Measurements from ENCODE around the gene PFKL.
"Not testable (repeated sequence)": the region's sequence is repeated elsewhere in the genome, so short reads cannot be mapped to it uniquely, and the experiment has no call there.

PFKL gene

DNA sequence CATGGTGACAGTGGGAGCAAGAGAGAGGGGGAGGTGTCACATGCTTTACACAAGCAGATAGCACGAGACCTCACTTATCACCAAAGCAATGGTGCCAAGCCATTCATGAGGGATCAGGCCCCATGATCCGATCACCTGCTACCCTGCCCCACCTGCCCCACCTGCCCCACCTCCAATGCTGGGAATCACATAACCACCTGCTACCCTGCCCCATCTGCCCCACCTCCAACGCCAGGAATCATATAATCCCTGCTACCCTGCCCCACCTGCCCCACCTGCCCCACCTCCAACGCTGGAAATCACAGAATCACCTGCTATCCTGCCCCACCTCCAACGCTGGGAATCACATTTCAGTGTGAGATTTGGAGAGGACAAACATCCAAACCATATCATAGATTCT, 24.8 kb upstream of the PFKL start:
- CTCF ChIA-PET = no interaction called here
- no peak overlapping the region for H3K27ac ChIP-seq
- POLR2A ChIA-PET (ENCODE audit: low non-redundant PET) = no interaction called here
- TF ChIP-seq, protein P1, sequence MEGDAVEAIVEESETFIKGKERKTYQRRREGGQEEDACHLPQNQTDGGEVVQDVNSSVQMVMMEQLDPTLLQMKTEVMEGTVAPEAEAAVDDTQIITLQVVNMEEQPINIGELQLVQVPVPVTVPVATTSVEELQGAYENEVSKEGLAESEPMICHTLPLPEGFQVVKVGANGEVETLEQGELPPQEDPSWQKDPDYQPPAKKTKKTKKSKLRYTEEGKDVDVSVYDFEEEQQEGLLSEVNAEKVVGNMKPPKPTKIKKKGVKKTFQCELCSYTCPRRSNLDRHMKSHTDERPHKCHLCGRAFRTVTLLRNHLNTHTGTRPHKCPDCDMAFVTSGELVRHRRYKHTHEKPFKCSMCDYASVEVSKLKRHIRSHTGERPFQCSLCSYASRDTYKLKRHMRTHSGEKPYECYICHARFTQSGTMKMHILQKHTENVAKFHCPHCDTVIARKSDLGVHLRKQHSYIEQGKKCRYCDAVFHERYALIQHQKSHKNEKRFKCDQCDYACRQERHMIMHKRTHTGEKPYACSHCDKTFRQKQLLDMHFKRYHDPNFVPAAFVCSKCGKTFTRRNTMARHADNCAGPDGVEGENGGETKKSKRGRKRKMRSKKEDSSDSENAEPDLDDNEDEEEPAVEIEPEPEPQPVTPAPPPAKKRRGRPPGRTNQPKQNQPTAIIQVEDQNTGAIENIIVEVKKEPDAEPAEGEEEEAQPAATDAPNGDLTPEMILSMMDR (conservative IDR thresholded peaks at IDR 0.05; ENCODE audit: low read depth) = no peak
- no peak for DNase-seq (ENCODE audit: low spot score)

- POLR2A ChIA-PET (ENCODE audit: low non-redundant PET) = no interaction called here
- no peak overlapping the region for H3K27ac ChIP-seq
- TF ChIP-seq, protein P1 (conservative IDR thresholded peaks at IDR 0.05; ENCODE audit: low read depth) = no peak
- DNase-seq (ENCODE audit: low spot score) = no peak
- CTCF ChIA-PET = no interaction called here
Observed at GRCh38 chr21:44279354-44280260, 20.2 kb upstream of the PFKL start.

DNA sequence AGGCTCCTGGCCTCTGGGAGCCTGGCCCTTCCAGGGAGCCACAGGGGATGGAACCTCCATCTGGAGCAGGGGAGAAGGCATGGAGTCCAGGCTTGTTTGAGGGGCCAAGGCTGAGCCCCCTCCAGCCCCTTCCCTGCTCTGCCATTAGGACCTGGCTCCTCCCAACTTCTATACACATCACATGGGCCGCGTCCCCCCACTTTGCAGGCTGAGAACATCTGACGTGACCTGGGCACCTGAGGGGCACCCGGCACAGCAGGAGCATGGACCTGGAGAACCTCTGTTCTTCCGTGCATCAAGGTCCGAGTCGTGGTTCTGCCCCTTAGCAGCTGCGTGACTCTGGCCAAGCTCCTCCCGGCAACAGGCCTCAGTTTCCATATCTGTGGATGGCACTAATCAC, 18.1 kb upstream of the PFKL start:
- TF ChIP-seq, protein P1 (conservative IDR thresholded peaks at IDR 0.05; ENCODE audit: low read depth) = no peak
- DNase-seq (ENCODE audit: low spot score) = no peak
- no peak overlapping the region for H3K27ac ChIP-seq
- ChIA-PET CTCF (no interaction called here), POLR2A (ENCODE audit: low non-redundant PET) (no interaction called here)

DNA sequence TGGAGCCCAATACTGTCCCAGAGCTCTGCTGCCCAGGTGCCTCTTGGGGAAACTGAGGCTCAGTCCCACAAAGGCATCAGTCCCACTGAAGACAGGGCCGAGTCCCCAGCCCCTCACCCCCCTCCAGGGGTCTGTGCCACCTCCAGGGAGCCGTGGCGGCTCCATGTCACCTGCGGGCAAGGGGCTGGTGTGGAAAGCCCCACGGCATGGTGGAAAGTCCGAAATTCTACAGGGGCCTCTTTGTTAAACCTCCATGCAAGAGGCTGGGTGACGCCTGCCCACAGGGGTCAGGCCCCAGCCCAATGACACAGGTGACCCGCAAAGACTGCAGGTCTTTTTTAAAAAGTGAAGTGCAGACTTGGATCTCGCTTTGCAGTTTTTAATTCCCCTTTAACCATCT, 17.5 kb upstream of the PFKL start:
- no peak for DNase-seq (ENCODE audit: low spot score)
- ChIA-PET CTCF (no interaction called here), POLR2A (ENCODE audit: low non-redundant PET) (no interaction called here)
- TF ChIP-seq, protein P1 (conservative IDR thresholded peaks at IDR 0.05; ENCODE audit: low read depth) = no peak
- no peak overlapping the region for H3K27ac ChIP-seq

GRCh38 chr21:44283211-44283785, 16.6 kb upstream of the PFKL start:
- CTCF ChIA-PET; DNase-seq (ENCODE audit: low spot score); POLR2A ChIA-PET (ENCODE audit: low non-redundant PET); H3K27ac ChIP-seq: not testable (repeated sequence)

DNA sequence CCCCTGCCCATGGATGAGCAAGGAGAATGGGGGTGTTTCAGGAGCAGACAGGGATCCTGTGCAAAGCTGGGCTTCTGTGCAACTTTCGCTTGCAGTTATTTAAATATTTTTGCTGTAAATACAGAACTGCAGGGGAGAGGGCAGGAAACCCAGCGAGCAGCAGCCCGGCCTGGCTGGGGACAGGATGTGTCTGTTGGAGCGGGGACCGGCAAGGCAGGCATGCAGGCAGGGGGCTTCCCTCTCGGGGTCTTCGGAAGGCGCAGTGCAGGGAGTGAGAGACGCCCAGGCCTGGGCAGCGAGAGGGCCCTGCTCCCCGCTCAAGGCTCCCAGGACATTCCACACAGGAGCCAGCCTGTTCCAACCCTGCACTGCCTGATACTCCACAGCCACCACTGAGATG, 15.9 kb upstream of the PFKL start:
- POLR2A ChIA-PET (ENCODE audit: low non-redundant PET) = no interaction called here
- TF ChIP-seq, protein P1 (conservative IDR thresholded peaks at IDR 0.05; ENCODE audit: low read depth) = no peak
- CTCF ChIA-PET = no interaction called here
- DNase-seq (ENCODE audit: low spot score) = no peak
- no peak overlapping the region for H3K27ac ChIP-seq

Measured in RWPE1 (cell line).